Fibroblast of upper back skin (primary cell): ENCODE measurements around the gene HOXD13.

Experiments used
- DNase-seq: peaks from one replicate; pipeline ENCODE4 v3.0.0-alpha.2; 2013

Gene HOXD13

DNA sequence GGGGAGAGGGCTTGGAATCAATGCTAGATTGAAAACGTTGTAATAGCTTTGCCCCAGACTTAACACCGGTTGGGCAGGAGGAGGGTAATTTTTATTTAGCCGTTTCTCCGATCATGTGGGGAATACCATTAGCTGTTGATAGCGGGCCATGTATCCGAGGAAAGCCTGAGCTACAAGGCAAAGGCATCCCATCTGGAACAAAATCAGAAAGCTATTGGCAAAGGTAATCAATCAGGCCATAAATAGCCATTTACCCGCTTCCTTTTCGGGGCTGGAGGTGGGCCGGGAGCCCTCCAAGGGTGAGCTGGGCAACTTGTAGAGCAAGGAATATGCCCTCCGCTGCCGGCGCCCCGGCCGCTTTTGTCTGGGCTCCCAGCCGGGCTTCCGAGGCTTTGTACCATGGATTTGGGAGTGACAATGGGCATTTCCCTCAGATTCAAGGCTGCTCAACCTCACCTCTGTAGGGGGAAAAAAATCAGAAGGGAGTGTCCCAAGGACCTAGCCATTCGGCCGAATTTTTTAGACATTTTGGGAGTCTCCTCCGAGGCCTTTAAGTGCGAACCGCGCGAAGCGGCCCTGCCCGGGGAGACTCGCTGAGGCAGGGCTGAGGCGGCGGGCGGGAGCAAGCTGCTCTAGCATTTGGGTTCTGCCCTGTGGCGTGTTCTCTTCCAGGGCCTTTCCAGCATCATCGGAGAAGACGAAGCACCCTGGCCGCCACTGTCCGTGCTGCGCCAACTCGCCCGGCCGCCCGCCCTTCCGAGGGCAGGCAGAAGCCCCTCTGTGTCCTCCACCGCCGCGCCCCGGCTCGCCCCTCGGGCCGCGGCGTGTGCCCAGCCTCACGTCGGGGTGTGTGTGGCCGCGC, 28.9 kb downstream of the HOXD13 start:
- DNase-seq: no peak

DNA sequence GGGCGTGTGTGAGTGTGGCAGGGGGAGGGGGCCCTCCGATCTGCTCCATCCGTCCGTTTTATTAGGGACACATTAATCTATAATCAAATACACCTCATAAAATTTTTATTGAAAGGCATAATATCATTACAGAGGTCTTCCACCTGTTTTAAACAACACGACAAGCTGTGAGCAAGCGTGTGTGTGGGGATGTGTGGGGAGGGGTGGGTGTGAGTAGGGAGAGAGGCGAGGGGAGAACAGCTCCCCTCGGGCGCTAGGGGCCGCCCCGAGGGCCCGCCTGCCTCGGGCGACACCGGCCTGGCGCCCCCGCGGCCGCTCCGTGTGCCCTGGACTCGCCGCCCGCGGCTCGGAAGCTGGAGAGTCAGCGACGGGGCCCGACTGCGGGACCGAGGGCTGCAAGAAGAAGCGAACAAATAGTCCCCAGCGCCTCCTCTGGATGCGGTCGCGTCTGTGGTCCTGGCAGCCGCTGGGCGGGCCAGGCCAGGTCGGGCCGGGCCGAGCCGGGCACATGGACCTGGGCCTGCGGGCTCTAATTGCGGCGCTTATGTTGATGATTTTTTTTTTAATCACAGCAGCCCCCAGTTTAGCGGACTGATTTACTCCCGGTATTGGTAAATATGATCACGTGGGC, 29.6 kb downstream of the HOXD13 start:
- DNase-seq: no peak

- peak; percentile 81 for DNase-seq
Observed at GRCh38 chr2:176122683-176123410, 30.3 kb downstream of the HOXD13 start, which contains the start of gene HOXD9. Gene HOXD9 (plus strand): TSS chr2:176122719. CDS start chr2:176122769, 50 bp downstream.

DNA sequence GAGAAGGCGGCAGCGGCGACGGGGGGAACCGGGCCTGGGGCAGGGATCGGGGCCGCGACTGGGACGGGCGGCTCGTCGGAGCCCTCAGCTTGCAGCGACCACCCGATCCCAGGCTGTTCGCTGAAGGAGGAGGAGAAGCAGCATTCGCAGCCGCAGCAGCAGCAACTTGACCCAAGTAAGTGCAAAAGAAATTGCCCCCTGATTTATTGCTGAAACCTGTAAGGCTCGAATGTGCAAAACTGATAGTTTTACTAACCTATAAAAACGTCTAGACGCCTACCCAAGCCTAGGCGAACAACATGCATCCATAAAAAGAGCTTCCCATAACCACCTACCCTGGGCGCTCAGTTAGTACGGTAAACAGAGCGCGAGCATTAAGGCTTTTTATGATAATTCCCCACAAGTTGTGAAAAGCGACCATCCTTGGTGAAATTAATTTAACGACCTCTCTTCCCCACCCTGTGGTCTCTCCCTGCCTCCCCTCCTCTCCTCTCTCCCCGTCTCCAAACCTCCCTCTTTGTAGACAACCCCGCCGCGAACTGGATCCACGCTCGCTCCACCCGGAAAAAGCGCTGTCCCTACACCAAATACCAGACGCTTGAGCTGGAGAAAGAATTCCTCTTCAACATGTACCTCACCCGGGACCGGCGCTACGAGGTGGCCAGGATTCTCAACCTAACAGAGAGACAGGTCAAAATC, 31.0 kb downstream of the HOXD13 start:
- DNase-seq: no peak

GRCh38 chr2:176124110-176124946, 31.8 kb downstream of the HOXD13 start:
- no peak for DNase-seq

DNA sequence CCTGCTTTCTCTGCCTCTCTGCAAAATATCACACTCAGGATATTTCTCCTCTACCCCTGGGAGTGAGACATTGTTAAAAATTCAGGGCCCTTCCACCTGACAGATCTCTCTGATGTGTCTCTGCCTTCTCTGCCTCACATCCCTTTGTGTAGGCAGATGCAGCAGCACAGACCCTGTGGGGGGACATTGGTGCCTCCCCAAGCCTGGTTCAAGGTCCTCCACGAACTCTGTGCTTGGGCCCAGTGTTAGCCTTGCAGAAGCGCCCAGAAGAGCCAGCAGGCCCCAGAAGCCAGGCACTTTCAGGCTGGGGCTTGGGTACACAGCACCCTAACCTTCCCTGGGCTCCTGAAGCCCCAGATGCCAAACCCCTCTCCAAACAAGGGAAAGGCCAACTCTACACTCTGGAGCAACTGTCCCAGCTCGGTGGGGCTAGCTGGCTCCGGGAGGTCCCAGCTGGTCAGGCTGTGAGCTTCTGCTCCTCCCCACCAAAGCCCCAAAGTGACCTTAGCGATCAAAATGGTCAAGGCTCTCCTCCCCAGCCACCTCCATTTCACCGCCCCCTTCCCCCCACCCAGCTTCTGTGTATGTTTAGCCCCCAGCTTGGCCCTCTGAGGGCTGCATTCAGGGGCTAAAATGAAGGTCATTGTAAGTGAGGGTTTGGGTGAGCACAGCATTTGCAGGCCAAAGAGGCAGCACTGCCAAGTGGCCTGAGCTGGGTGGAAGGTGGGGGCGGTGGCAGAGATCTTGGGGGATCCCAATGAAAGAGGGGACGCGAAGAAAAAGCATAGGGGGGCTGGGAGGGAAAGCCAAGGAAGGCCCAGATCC, 32.6 kb downstream of the HOXD13 start:
- no peak for DNase-seq

DNA sequence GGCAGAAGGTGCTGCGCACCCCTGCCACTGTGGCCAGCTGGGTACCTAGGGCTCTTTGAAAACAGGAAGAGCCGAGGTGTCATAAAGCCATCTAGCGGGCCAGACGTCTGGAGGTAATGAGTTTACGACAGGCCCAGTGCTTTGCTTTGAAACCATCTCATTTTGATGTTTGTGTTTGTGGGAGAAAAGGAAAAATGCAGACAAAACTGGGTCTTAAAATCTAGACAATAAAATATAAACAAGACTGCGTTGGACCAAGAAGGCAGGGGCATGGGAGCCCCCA, 33.2 kb downstream of the HOXD13 start:
- no peak for DNase-seq

- peak; percentile 77 for DNase-seq
Observed at GRCh38 chr2:176126929-176127773, 34.6 kb downstream of the HOXD13 start.

DNA sequence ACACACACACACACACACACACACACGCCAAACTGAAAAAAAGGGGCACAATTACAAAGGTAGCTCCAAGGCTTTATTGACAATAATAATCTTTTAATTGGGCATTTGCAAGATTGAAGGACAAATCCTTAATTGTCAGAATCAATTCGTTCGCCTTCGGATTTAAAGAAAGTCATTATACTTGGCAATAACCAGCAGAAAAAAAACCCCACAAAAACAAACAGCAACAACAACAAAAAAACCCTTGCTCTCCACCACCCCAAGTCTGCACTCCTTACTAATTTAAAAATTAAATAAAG, 35.2 kb downstream of the HOXD13 start:
- DNase-seq: no peak

- DNase-seq: peak; percentile 58
Observed at GRCh38 chr2:176128172-176128981, 35.9 kb downstream of the HOXD13 start.

- peak; percentile 91 for DNase-seq
Observed at GRCh38 chr2:176128982-176129796, 36.7 kb downstream of the HOXD13 start, which contains the start of gene HOXD8. Gene HOXD8 (plus strand): TSS chr2:176129705. CDS start chr2:176130367, 662 bp downstream.

DNA sequence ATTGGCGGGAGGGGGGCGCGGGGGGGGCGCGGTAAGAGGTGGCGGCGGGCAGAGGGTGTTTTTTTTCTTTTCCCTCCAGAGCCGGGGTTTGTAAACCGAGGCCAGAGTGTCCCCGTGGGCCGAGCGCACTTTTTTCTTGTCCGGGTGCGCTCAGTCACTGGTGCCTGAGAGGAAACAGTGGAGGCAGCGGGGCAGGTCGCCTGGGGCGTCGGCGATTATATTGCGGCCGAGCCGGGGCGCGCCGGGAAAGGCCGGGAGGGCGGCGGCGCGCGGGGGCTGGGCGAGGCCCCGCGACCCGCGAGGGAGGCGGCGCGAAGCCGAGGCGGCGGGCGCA, 37.3 kb downstream of the HOXD13 start:
- DNase-seq: no peak

- peak; percentile 97 for DNase-seq
Observed at GRCh38 chr2:176130147-176130956, 37.8 kb downstream of the HOXD13 start.

DNA sequence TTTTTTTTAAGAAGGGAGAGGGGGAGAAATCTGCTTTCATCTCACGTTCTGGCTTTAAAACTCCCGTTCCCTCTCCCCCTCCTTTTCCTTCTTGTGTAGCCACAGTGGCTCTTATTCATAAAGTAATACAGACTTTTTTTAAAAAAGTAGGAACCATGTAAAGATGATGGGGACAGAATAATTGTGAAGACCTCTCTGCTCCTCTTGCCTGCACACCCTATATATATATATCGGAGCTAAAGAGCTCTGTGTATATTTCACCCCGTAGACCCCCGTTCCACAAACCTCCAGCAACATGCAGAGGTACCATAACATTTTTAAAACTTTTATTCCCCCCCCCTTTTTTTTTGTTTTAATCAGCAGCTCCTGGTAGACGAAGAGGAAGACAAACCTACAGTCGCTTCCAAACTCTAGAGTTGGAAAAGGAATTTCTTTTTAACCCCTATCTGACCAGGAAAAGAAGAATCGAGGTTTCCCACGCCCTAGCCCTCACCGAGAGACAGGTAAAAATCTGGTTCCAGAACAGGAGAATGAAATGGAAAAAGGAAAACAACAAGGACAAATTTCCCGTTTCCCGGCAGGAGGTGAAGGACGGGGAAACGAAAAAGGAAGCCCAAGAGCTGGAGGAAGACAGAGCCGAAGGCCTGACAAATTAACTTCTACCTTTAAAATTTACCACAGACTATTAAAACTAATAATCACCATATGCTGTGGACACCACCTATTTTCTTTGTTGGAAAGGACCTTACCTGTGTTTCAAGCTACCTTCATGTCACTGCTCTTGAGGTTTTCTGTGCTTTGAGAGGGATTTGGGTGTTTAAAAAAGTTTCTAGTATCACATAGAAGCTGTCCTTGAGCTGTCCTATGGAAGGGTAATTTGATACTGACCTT, 38.7 kb downstream of the HOXD13 start:
- no peak for DNase-seq

GRCh38 chr2:176131848-176132158, 39.3 kb downstream of the HOXD13 start:
- DNase-seq: no peak

DNA sequence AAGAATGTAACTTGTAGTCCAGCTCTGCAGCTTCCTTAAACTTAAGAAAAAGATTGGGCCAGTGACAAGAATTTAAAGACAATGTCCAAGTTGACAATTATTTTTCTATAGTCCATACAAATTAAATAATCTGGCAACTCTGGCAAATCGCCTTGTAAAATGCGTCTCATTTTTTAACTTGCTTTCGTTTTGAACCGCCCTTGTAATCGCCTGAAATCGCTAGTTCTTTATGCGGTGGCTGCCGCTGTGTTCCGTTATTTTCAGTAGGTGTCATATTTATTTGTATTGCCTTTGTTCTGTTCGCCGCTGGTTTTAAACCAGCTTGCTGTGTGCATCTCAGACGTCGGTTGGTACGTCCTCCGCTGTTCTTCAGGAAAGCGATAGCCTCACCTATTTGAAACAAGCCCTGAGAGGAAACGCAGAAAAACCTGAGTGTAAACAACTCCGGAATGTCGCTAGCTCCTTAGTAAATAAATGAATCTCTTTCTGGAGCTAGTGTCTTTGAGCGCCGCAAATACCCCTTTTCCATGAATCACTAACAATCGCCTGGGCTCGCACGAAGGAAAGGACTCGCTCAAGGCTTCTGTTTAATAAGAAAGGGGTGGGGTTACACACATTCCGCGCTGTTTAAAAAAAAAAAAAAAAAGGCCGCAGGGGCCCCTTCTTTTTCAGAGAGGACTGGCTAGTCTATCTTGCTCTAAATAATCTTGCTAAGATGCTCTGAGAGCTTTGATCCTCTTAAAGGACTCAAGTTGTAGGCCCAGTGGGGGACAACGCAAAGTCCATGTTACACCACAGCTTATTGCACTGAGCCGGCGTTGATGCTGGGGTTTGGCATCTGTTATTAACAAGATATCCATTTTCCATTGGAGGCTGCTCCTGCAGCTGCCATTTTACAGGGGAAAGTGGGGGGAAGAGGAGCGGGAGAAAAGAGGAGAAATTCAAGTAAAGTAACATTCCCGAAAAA, 40.0 kb downstream of the HOXD13 start:
- DNase-seq: peak; percentile 85
